Keratinocyte (primary cell): Measurements from ENCODE around the gene GSTM4. TPM values are rescaled to one million over a fixed set of nuclear protein-coding genes. Genes with fewer than 3 reads are reported as not detected.
A peak's percentile ranks its signal among the peaks of the same experiment; 100 is the strongest.
"Not testable (repeated sequence)": the region's sequence is repeated elsewhere in the genome, so short reads cannot be mapped to it uniquely, and the experiment has no call there.

Source experiments
- DNase-seq: peaks from one replicate; pipeline ENCODE4 v3.0.0-alpha.2; 2011; ENCODE audit warnings: low read depth, missing footprints, low spot score
- FAIRE-seq: peaks from 2 replicates; lab custom pipeline; 2011; peaks lifted over from hg19 to GRCh38; lab: Jason Lieb, UNC
- H2AFZ ChIP-seq: 2 replicates; pipeline ENCODE4 v1.6.0; 2012; ENCODE audit warnings: low read length, control low read depth, inconsistent platforms; ENCODE audit not compliant: control insufficient read depth
- H3K27ac ChIP-seq: 2 replicates; pipeline ENCODE4 v1.5.1; 2011; ENCODE audit warnings: low read length; ENCODE audit not compliant: control insufficient read depth, insufficient read depth
- H3K27me3 ChIP-seq: 3 replicates; pipeline ENCODE4 v1.6.0; 2011; ENCODE audit warnings: low read length; ENCODE audit not compliant: control insufficient read depth, insufficient read depth; ENCODE audit errors: extremely low read depth
- H3K36me3 ChIP-seq, 2 experiments: 2 replicates in 1 of 2; 3 replicates in 1 of 2; pipeline ENCODE4 v1.5.1; 2011; ENCODE audit warnings: low read length in 2 of 2, mild to moderate bottlenecking in 1 of 2; ENCODE audit not compliant: control insufficient read depth in 2 of 2, insufficient read depth in 2 of 2; ENCODE audit errors: extremely low read depth in 1 of 2
- H3K4me1 ChIP-seq: 3 replicates; pipeline ENCODE4 v1.5.1; 2011; ENCODE audit warnings: low read length; ENCODE audit not compliant: control insufficient read depth, insufficient read depth; ENCODE audit errors: extremely low read depth
- H3K4me2 ChIP-seq: 3 replicates; pipeline ENCODE4 v1.6.0; 2011; ENCODE audit warnings: low read depth, low read length; ENCODE audit not compliant: control insufficient read depth, insufficient read depth; ENCODE audit errors: extremely low read depth
- H3K4me3 ChIP-seq, 3 experiments: fragments of 200-600 bp in 1 of 3; sonication (generic) in 1 of 3; 2 replicates in 2 of 3; 3 replicates in 1 of 3; pipeline ENCODE4 v1.5.1; 2011 to 2016; ENCODE audit warnings: low read length in 3 of 3, mild to moderate bottlenecking in 3 of 3, control low read depth in 2 of 3, inconsistent platforms in 1 of 3, low read depth in 1 of 3, mixed read lengths in 1 of 3, mixed run types in 1 of 3, moderate library complexity in 1 of 3; ENCODE audit not compliant: control insufficient read depth in 2 of 3, insufficient read depth in 2 of 3; ENCODE audit errors: extremely low read depth in 1 of 3
- H3K79me2 ChIP-seq: 2 replicates; pipeline ENCODE4 v1.6.0; 2012; ENCODE audit warnings: low read length; ENCODE audit not compliant: control insufficient read depth, insufficient read depth
- H3K9ac ChIP-seq: 3 replicates; pipeline ENCODE4 v1.6.0; 2011; ENCODE audit warnings: low read length; ENCODE audit not compliant: control insufficient read depth, insufficient read depth; ENCODE audit errors: extremely low read depth
- H3K9me1 ChIP-seq: 3 replicates; pipeline ENCODE4 v1.6.0; 2011; ENCODE audit warnings: low read length; ENCODE audit not compliant: control insufficient read depth, insufficient read depth; ENCODE audit errors: extremely low read depth
- H3K9me3 ChIP-seq: 2 replicates; pipeline ENCODE4 v1.5.1; 2012; ENCODE audit warnings: low read depth, low read length; ENCODE audit not compliant: control insufficient read depth
- H4K20me1 ChIP-seq: 3 replicates; pipeline ENCODE4 v1.6.0; 2011; ENCODE audit warnings: low read length; ENCODE audit not compliant: control insufficient read depth, insufficient read depth; ENCODE audit errors: extremely low read depth
- EZH2 ChIP-seq: IDR thresholded peaks from one replicate; pipeline ENCODE4 v1.6.1; 2012; ENCODE audit warnings: inconsistent platforms, mild to moderate bottlenecking, low read length, moderate library complexity
- dilution Hi-C: fragments of 300-500 bp; cut with MboI; formaldehyde crosslinking; loops from one replicate; pipeline ENCODE4 v1.7.0; 2020; ENCODE audit warnings: low sequenced_read_pairs; ENCODE audit not compliant: extremely low pct_ligation_motif_present
- polyA plus RNA-seq, 5 experiments: library from polyadenylated mRNA; depleted of rRNA in 3 of 5; stranded (reverse) in 3 of 5; stranded (forward) in 1 of 5; unstranded in 1 of 5; fragments of >200 nt; gene quantifications; 1 replicate in 1 of 5; 2 replicates in 3 of 5; 3 replicates in 1 of 5; pipeline versions ENCODE4 v1.2.1 to v1.2.3, GENCODE V29; 2011 to 2012; ENCODE audit warnings: missing spikeins in 2 of 5, low read depth in 1 of 5, low replicate concordance in 1 of 5
- TF ChIP-seq, protein P1 (sequence below), 3 experiments: IDR thresholded peaks in 1 of 3; conservative IDR thresholded peaks in 1 of 3; optimal IDR thresholded peaks in 1 of 3; 2 replicates in 2 of 3; 3 replicates in 1 of 3; pipeline versions ENCODE3 to v1.5.1; 2011; ENCODE audit warnings: low read length in 3 of 3, mild to moderate bottlenecking in 3 of 3, moderate library complexity in 2 of 3, control low read depth in 1 of 3, inconsistent platforms in 1 of 3; ENCODE audit not compliant: insufficient read depth in 2 of 3; ENCODE audit errors: extremely low read depth in 1 of 3

GSTM4 gene
- polyA plus RNA-seq, 1 donor (not counting 4 experiments of a cell fraction or from before 2014, with no cell fraction given): 15.9 TPM

- DNase-seq (no peak), FAIRE-seq (no peak)
- H3K9ac ChIP-seq: no peak overlapping the region
- H3K9me1 ChIP-seq: no peaks in the 10 kb centered on the region
- dilution Hi-C loops: no loop called here
- no peaks in the 10 kb centered on the region for H3K36me3 ChIP-seq
- no peak overlapping the region for H2AFZ ChIP-seq
- H3K4me1 ChIP-seq: peaks cover 6% of the 10 kb centered on the region
- TF ChIP-seq, protein P1, sequence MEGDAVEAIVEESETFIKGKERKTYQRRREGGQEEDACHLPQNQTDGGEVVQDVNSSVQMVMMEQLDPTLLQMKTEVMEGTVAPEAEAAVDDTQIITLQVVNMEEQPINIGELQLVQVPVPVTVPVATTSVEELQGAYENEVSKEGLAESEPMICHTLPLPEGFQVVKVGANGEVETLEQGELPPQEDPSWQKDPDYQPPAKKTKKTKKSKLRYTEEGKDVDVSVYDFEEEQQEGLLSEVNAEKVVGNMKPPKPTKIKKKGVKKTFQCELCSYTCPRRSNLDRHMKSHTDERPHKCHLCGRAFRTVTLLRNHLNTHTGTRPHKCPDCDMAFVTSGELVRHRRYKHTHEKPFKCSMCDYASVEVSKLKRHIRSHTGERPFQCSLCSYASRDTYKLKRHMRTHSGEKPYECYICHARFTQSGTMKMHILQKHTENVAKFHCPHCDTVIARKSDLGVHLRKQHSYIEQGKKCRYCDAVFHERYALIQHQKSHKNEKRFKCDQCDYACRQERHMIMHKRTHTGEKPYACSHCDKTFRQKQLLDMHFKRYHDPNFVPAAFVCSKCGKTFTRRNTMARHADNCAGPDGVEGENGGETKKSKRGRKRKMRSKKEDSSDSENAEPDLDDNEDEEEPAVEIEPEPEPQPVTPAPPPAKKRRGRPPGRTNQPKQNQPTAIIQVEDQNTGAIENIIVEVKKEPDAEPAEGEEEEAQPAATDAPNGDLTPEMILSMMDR (optimal IDR thresholded peaks at IDR 0.05 in 1 of 3, IDR thresholded peaks at IDR 0.05 in 1 of 3, conservative IDR thresholded peaks at IDR 0.05 in 1 of 3; ENCODE audit: extremely low read depth in 1 of 3, insufficient read depth in 2 of 3, low read length in 3 of 3): no peak
- TF ChIP-seq EZH2: no peak
- H3K4me3 ChIP-seq: no peak overlapping the region
- H3K4me2 ChIP-seq: no peak overlapping the region
- no peaks in the 10 kb centered on the region for H3K27me3 ChIP-seq
- no peaks in the 10 kb centered on the region for H3K9me3 ChIP-seq
- H3K27ac ChIP-seq: no peak overlapping the region
- H3K79me2 ChIP-seq: no peaks in the 10 kb centered on the region
- no peaks in the 10 kb centered on the region for H4K20me1 ChIP-seq
Observed at GRCh38 chr1:109697066-109697465, 41.2 kb downstream of the GSTM4 start.

GRCh38 chr1:109697861-109698260, 42.0 kb downstream of the GSTM4 start:
- DNase-seq, H3K27ac ChIP-seq, H3K9me3 ChIP-seq, H3K4me1 ChIP-seq, H4K20me1 ChIP-seq, dilution Hi-C loops, H3K79me2 ChIP-seq, H3K9ac ChIP-seq, H3K9me1 ChIP-seq, H3K4me3 ChIP-seq, H3K36me3 ChIP-seq, H3K4me2 ChIP-seq, H2AFZ ChIP-seq, H3K27me3 ChIP-seq: not testable (repeated sequence)
- FAIRE-seq: peak; percentile 23

DNA sequence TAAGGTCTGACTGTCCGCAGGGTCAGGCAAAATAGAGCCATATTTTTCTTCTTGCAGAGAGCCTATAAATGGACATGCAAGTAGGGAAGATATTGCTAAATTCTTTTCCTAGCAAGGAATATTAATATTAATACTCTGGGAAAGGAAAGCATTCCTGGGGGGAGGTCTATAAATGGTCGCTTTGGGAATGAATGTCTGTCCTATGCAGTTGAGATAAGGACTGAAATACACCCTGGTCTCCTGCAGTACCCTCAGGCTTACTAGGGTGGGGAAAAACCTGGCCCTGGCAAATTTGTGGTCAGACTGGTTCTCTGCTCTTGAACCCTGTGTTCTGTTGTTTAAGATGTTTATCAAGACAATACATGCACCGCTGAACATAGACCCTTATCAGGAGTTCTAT, 47.0 kb downstream of the GSTM4 start:
- H3K4me1 ChIP-seq, H3K9me1 ChIP-seq, DNase-seq, H3K9ac ChIP-seq, H3K4me3 ChIP-seq, dilution Hi-C loops, H4K20me1 ChIP-seq, H3K27ac ChIP-seq, H3K27me3 ChIP-seq, H3K9me3 ChIP-seq, H3K4me2 ChIP-seq, FAIRE-seq, H3K79me2 ChIP-seq, H2AFZ ChIP-seq, H3K36me3 ChIP-seq: not testable (repeated sequence)
